GM12872 (cell line): Measurements from ENCODE around the gene SHCBP1L.

Experiments
- TF ChIP-seq, protein P1 (sequence below): IDR thresholded peaks from 3 replicates; pipeline ENCODE4 v1.5.1; 2011; ENCODE audit warnings: low read depth, mild to moderate bottlenecking, low read length, moderate library complexity; ENCODE audit not compliant: insufficient read depth

The SHCBP1L gene

DNA sequence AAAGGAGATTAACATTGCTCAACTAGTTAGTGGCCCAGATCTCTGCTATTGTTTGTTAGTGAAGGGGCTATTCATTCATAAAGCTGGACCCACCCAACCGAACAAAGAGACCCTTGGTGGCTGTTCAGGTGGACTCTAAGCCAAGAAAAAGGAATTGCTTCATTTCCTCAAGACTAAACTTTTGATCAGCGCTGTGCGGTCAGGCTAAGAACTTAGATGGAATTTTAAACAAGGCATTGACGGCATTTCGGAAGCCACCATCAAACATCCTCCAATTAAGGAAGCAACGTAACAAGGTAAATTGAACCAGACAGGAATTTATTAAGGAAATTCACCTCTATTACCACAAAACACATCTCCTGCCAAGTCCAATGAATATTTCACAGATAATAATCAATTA lies 19.9 kb upstream of the SHCBP1L start:
- TF ChIP-seq, protein P1, sequence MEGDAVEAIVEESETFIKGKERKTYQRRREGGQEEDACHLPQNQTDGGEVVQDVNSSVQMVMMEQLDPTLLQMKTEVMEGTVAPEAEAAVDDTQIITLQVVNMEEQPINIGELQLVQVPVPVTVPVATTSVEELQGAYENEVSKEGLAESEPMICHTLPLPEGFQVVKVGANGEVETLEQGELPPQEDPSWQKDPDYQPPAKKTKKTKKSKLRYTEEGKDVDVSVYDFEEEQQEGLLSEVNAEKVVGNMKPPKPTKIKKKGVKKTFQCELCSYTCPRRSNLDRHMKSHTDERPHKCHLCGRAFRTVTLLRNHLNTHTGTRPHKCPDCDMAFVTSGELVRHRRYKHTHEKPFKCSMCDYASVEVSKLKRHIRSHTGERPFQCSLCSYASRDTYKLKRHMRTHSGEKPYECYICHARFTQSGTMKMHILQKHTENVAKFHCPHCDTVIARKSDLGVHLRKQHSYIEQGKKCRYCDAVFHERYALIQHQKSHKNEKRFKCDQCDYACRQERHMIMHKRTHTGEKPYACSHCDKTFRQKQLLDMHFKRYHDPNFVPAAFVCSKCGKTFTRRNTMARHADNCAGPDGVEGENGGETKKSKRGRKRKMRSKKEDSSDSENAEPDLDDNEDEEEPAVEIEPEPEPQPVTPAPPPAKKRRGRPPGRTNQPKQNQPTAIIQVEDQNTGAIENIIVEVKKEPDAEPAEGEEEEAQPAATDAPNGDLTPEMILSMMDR = no peak

DNA sequence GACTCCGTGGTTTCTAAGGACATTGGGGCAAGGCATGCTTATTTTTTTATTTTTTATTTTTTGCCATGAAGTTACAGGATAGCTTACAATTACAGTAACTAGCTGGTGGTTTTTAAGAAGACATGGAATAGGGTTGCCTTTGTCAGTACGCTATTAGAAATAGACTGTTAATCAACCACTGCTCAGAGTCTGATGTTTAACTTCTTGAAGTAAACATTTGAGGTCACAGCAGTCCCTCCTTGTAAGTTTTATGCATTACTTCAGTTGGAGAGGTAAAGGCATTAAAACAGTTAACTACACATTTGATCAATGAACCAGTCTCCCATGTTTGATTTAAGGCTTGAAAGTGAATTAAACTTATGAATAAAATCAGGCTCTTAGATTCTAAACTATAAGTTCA lies 19.3 kb upstream of the SHCBP1L start:
- TF ChIP-seq, protein P1 = no peak

DNA sequence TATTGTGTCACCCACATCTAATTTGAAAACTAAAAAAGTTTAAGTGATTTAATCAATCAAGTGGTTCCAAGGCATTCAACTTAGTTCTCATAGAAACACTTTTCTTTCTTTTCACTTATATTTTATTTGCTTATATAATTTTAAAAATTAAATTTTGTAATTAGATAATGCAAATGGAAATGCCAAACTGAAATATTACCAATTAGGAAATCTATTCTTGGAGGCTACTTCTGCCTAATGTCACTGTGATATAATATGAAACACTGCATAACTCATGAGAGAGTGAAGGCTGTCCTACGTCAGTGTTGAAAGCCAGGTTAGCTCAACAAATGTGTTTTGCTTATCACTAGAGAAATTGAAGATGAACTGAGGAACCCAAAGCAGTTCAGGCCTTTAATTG lies 18.3 kb upstream of the SHCBP1L start:
- TF ChIP-seq, protein P1 = no peak

DNA sequence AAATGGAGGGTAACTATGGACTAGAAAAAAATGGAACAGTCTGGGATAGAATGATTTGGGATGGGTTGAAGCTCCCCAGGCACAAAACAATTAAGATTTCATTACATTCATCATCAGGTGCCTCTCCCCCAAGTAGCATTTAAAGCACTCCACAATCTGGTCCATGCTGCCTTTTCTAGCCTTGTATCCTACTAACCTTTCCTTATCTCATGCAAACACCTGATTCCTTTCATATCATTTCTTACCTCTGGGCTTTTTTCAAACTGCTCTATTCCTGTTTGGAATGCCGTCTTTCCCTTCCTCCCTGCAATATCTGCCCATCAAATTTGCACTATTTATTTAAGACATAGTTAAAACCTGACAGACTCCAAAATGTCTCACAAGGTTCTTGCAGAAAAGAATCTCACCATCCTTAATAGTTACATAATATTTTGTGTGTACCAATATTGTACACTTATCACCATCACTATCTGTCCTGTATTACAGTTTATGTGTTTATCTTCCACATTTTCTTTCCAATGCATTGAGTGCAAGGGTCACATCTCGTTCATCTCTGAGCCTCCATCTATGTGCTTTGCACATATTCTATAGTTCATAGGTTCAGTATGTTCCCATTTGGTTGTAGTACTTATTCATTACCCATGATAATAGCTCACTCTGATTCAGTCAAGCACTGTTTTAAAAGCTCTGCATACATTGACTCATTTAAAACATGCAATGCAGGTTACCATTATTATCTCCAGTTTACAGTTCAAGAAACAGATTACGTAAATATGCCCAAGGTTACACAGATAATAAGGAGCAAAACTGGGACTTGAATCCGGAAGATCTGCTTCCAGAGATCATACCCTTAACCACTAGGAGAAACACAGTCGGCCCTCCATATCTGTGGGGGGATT lies 16.1 kb upstream of the SHCBP1L start:
- TF ChIP-seq, protein P1 = no peak

DNA sequence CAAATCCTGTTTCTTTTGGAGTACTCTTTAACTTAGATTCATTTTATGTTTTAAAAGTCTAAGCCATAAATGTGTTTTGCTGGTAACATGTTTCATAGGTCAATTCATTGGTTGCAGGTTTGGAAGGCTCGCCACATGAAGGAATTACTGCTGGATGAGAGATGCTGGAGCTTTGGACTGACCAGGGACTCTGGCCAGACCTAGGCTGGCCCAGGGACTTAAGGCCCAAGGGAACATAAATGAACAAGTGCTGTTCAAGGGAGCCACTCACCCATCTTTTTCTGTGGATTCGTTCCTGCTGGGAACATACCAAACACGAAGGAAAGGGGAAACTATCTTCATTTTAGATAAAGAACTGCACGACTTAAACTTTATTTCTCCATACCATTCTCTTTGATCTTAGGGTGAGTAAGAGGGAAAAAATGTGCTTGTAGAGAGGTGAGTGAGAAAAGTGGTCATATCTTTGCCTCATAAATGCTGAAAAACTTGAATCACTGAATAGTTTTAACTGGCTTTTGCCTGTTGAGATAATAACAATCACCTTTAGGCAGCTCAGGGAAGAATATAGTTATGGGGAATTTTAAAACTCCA lies 15.3 kb upstream of the SHCBP1L start:
- TF ChIP-seq, protein P1 = no peak

DNA sequence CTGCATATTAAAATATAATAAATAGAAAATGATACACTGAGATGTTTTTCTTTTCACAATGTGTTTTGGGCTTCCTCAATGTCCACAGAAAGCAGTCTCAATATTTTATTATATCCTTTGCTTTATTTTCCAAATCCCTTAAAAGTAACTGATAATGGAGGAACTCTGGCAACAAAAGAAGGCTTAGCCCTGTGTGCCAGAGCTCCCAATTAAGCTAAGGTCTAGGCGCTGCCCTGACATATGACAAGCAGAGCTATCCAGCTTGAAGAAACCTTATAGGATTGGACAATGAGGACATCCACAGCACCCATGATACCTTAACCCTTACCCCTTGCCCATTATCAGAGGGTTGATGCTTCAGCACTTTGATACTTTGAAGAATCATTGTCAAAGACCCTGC lies 12.9 kb upstream of the SHCBP1L start:
- TF ChIP-seq, protein P1 = no peak

DNA sequence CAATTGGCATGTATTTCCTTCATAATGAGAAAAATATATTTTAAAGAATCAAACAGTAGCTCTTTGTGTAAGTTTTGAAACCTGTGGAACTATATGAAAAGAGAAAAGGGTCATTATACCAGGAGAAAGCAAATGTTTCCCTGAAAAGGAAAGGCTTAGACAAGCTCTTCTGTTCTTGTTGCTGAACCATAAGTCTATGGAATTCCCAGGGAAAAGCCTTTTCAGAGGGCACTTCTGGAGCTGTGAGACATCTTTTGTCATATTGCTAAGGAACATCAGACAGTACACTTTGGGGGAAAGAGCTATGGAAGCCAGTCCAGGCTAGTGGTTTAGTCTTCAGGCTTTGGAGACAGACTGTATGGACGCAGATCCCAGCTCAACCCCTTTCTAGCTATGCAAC lies 12.1 kb upstream of the SHCBP1L start:
- TF ChIP-seq, protein P1 = no peak
